ENCODE results near the gene JSRP1. TPM values are rescaled to one million over a fixed set of nuclear protein-coding genes. Genes with fewer than 3 reads are reported as not detected.

Gene JSRP1
- total and polyA plus RNA-seq, 2 experiments from 2014 or later: 0.30 to 0.93 TPM

GRCh38 chr19:2275588-2276428 is 19.6 kb upstream of the JSRP1 start:
- H3K4me1 ChIP-seq (ENCODE audit: insufficient read depth): peaks cover 22% of the 10 kb centered on the region
- H3K9me2 ChIP-seq (replicated peaks; ENCODE audit: insufficient read depth): no peaks in the 10 kb centered on the region
- no peak overlapping the region for H3K4me2 ChIP-seq
- H3K4me3 ChIP-seq: no peak overlapping the region
- no peak overlapping the region for H2AFZ ChIP-seq
- WGBS (ENCODE audit: low lambda C conversion rate, missing lambda C conversion rate): 96% methylated on average over 43 of the region's 74 CpGs
- no peak for DNase-seq (ENCODE audit: low spot score)
- H4K20me1 ChIP-seq (ENCODE audit: insufficient read depth, poor library complexity, severe bottlenecking): peaks cover 42% of the 10 kb centered on the region
- H3K27me3 ChIP-seq: no peaks in the 10 kb centered on the region
- TF ChIP-seq EZH2phosphoT487 (IDR thresholded peaks at IDR 0.05; ENCODE audit: low read depth, severe bottlenecking, unreplicated experiment): no peak
- TF ChIP-seq CTCF (IDR thresholded peaks at IDR 0.05; ENCODE audit: poor library complexity): no peak
- TF ChIP-seq EZH2 (IDR thresholded peaks at IDR 0.05; ENCODE audit: borderline replicate concordance): no peak
- H3K9me3 ChIP-seq (ENCODE audit: low read depth): no peaks in the 10 kb centered on the region
- H3K27ac ChIP-seq: no peak overlapping the region
- peaks cover 40% of the 10 kb centered on the region for H3K79me2 ChIP-seq
- no peaks in the 10 kb centered on the region for H3K36me3 ChIP-seq (replicated peaks; ENCODE audit: insufficient read depth, low read depth)

- peak; percentile 78 for DNase-seq (ENCODE audit: low spot score)
These were observed 18.8 kb upstream of the JSRP1 start for GRCh38 chr19:2274931-2275535.

GRCh38 chr19:2274185-2274711 is 18.0 kb upstream of the JSRP1 start:
- peak overlapping the region; percentile 78 for H3K27ac ChIP-seq
- no peak for TF ChIP-seq CTCF (IDR thresholded peaks at IDR 0.05; ENCODE audit: poor library complexity)
- WGBS (ENCODE audit: low lambda C conversion rate, missing lambda C conversion rate): 91% methylated on average over 9 of the region's 9 CpGs
- H3K9me2 ChIP-seq (replicated peaks; ENCODE audit: insufficient read depth): no peaks in the 10 kb centered on the region
- no peaks in the 10 kb centered on the region for H3K36me3 ChIP-seq (replicated peaks; ENCODE audit: insufficient read depth, low read depth)
- H2AFZ ChIP-seq: no peak overlapping the region
- H3K4me3 ChIP-seq: no peak overlapping the region
- peak overlapping the region; percentile 99 for H3K4me2 ChIP-seq
- no peaks in the 10 kb centered on the region for H3K27me3 ChIP-seq
- no peak for DNase-seq (ENCODE audit: low spot score)
- no peaks in the 10 kb centered on the region for H3K9me3 ChIP-seq (ENCODE audit: low read depth)
- peaks cover 22% of the 10 kb centered on the region for H3K4me1 ChIP-seq (ENCODE audit: insufficient read depth)
- peaks cover 56% of the 10 kb centered on the region for H4K20me1 ChIP-seq (ENCODE audit: insufficient read depth, poor library complexity, severe bottlenecking)
- peaks cover 55% of the 10 kb centered on the region for H3K79me2 ChIP-seq

More at GRCh38 chr19:2274931-2275535, 18.8 kb upstream of the JSRP1 start:
- TF ChIP-seq CTCF (IDR thresholded peaks at IDR 0.05; ENCODE audit: poor library complexity) (peak; percentile 50), EZH2phosphoT487 (IDR thresholded peaks at IDR 0.05; ENCODE audit: low read depth, severe bottlenecking, unreplicated experiment) (no peak)
- no peaks in the 10 kb centered on the region for H3K36me3 ChIP-seq (replicated peaks; ENCODE audit: insufficient read depth, low read depth)
- no peaks in the 10 kb centered on the region for H3K9me2 ChIP-seq (replicated peaks; ENCODE audit: insufficient read depth)
- peaks cover 50% of the 10 kb centered on the region for H4K20me1 ChIP-seq (ENCODE audit: insufficient read depth, poor library complexity, severe bottlenecking)
- H3K79me2 ChIP-seq: peaks cover 48% of the 10 kb centered on the region
- H2AFZ ChIP-seq: no peak overlapping the region
- H3K4me2 ChIP-seq: no peak overlapping the region
- H3K4me3 ChIP-seq: no peak overlapping the region
- peaks cover 22% of the 10 kb centered on the region for H3K4me1 ChIP-seq (ENCODE audit: insufficient read depth)
- 64% methylated on average over 9 of the region's 16 CpGs for WGBS (ENCODE audit: low lambda C conversion rate, missing lambda C conversion rate)
- H3K9me3 ChIP-seq (ENCODE audit: low read depth): no peaks in the 10 kb centered on the region
- no peaks in the 10 kb centered on the region for H3K27me3 ChIP-seq
- no peak overlapping the region for H3K27ac ChIP-seq

All from hepatocyte (in vitro differentiated cells).